RKO (cell line): Measurements from ENCODE around the gene ADORA3.

Source experiments
- DNase-seq: peaks from one replicate; pipeline ENCODE4 v3.0.0-alpha.2; 2016; ENCODE audit warnings: low spot score

Gene ADORA3

DNA sequence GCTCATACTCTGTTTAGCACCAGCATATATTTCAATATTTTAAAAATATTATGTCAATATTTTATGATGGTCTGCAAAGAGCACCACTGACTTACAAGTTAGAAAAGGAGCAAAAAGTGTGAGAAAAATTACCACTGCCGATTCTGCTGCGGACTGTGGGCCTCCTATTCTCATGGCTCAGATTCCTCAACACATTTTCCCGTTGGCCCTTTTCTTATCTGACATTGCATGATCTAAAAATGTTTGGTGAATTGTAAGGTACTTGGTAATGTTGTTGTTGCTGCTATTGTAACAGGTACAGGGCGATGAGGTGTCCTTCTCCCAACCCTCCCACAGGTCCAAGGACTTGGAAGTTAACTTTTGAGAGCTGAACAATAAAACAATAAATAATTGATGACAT is 28.9 kb downstream of the ADORA3 start:
- DNase-seq, result no peak

DNA sequence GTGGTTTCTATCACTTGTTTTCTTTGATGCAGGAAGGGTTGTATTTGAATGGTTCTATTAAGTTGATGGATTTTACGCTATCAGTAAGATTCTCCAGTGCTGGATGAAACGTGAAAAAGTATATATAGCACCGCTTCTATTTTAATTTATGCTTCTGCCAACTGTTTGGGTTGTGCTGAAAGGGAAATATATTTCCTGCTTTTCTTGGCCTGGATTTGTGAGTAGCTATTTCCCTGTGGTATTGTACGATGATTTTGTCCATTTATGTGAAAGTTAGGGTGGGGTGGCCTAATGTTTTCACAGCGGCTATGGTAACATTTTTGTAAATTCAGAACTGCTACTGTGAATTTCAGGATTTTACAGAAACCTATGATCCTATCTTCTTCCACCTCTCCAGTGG is 29.3 kb downstream of the ADORA3 start:
- no peak for DNase-seq

GRCh38 chr1:111471538-111471937 is 31.9 kb downstream of the ADORA3 start:
- DNase-seq, result no peak

- no peak for DNase-seq
Observed at GRCh38 chr1:111471012-111471411, 32.4 kb downstream of the ADORA3 start.

DNA sequence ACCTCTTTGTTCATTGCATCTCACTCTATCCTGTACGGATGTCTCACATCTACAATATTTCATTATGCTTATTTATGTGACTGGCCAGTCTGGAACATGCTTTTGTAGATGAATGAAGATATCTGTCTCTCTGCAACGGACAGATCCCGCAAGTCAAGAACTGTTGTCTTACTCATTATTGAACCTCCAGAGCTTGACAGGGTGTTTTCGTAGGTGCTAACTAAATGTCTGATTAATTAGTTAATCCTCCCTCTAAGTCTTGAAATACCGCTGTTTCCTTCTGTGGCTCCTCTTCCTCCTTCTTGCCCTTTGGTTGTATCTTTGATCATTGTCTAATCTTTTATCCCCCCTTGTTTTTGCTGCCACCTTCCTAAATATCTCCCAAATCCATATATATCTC is 32.8 kb downstream of the ADORA3 start:
- no peak for DNase-seq

- no peak for DNase-seq
Observed at GRCh38 chr1:111469539-111469938, 33.9 kb downstream of the ADORA3 start.

GRCh38 chr1:111468717-111469100 is 34.7 kb downstream of the ADORA3 start:
- DNase-seq, result no peak

GRCh38 chr1:111467865-111468716 is 35.3 kb downstream of the ADORA3 start:
- no peak for DNase-seq

- no peak for DNase-seq
Observed at GRCh38 chr1:111466480-111466879, 37.0 kb downstream of the ADORA3 start.

DNA sequence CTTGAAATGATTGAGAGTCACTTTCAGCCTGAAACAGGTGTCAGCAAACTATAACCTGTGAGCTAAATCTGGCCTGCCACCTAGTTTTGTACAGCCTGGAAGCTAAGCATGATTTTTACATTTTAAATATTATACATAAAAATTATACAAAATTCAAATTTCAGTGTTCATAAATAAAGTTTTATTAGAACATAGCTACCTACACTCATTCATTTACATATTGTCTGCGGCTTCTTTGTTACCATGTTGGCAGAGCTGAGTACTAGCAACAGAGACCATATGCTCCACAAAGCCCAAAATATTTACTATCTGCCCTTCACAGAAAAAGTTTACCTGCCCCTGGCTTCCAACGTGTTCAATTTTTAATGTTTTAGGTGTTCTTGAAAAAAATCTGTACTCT is 37.7 kb downstream of the ADORA3 start:
- no peak for DNase-seq

GRCh38 chr1:111463029-111463683 is 40.3 kb downstream of the ADORA3 start:
- peak; percentile 50 for DNase-seq

DNA sequence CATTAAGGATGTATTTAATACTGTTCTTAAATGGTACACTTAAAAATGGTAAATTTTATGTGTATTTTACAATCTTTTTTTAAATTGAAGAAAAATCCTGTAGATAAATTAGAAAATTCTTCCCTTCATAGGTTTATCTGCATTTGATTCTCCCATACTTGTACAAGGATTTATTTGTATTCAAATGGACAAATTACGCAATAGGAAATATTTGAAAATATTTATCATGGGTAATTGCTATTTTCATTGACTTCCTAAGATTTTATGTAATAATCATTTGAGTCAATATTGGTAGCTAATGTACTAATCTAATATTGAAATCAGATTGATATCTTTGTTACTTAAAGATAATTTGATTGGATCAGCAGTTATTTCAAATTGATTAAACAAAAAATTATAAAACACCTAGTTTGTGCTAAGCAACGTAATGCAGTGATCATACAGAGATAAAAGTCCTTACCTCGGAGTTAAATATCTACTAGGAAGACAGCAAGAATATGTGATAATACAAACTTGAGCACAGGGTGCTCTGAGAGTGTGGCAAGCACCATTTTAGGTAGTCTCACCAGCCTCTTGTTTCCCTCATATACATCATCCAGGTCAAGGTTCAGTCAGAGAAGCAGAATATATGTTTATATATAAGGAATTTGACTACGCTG is 40.9 kb downstream of the ADORA3 start:
- DNase-seq, result no peak

DNA sequence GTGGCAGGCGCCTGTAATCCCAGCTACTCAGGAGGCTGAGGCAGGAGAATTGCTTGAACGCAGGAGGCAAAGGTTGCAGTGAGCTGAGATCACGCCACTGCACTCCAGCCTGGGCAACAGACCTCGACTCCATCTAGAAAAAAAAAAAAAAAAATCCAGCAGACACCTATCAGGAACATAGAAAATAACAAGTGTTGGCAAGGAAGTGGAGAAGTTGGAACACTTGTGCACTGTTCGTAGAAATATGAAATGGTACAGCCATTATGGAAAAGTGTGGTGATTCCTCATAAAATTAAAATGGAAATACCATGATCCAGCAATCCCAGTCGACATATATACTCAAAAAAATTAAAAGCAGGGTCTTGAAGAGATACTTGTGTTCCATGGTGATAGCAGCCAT is 41.7 kb downstream of the ADORA3 start:
- no peak for DNase-seq

DNA sequence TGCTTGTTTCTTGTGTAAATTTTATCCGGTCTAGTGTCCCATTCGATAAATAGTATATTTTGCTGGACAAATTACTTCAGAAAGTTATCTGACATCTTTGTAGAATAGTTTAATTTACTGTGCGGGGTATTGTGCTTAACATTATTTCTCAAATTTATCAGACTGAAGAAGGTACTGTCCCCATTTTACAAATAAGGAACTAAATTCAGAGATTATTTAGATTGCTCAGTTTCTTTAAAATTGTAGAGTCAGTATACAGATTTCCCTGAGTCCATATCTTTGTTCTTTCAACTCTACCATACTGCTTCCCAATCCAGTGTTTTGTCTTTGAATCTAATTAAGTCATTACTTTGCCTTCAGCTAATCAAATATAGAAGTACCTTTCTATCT is 47.8 kb downstream of the ADORA3 start:
- DNase-seq, result no peak

- no peak for DNase-seq
Observed at GRCh38 chr1:111454859-111455641, 48.4 kb downstream of the ADORA3 start.

DNA sequence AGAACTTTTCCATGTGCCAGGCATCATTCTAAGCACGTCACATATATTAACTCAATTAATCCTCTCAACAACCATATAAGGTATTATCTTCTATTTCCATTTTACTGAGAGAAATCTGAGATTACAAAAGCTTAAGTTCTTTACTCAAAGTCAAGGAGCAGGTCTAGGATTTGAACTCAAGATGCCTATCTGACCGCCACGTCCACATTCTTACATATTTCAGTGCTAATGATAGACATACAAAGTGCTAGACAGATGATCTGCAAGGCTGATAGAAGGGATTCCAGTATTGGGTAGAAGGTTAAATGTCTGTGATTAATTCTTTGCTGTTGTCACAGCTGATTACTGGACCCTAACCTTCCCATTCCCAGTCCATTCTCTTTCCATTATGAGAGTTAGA is 49.7 kb downstream of the ADORA3 start:
- DNase-seq, result no peak

DNA sequence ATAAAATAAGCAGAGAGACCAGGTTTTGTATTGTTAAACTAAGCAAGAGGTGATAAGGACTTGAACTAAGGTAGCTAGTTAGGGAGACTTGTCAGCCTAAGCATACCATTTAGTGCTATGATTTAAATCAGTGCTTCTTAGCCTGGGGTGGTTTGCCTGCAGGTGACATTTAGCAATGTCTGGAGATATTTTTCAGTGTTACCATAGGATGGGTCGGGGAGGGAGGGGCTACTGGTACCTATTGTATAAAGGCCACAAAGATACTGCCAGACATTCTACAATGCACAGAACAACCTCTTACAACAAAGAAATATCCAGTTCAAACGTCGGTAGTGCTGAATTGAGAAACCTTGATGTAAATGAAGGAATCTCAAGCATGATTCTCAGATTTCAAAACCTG is 50.9 kb downstream of the ADORA3 start:
- no peak for DNase-seq

DNA sequence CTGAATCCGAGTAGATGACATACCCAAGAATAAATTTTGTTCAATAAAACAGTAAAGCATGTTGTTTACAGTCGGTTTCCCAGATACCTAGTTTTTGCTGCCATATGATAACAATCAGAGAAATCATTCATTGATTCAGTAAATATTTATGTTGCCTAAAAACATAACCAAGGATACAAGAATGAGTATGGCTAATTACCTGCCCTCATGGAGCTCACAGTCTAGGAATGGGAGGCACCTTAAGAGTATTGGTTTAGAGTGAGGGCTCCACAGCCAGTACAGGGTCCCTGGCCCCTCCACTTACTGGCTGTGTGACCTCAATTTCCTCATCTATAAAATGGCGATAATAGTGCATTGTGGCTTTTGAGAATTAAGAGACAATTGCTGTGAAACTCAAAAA is 53.2 kb downstream of the ADORA3 start:
- no peak for DNase-seq

GRCh38 chr1:111449703-111450017 is 53.8 kb downstream of the ADORA3 start:
- DNase-seq, result no peak
